HEK293T (cell line): ENCODE measurements around the gene ZNF594.
"Not testable (repeated sequence)": the region's sequence is repeated elsewhere in the genome, so short reads cannot be mapped to it uniquely, and the experiment has no call there.

Source experiments
- CTCF ChIA-PET: fragments of 350-600 bp; formaldehyde crosslinking; extraction: SDS; loops from one replicate; lab custom pipeline; 2021; ENCODE audit warnings: antibody characterized with exemption, inconsistent platforms; lab: Yijun Ruan, JAX
- POLR2A ChIA-PET: fragments of 350-600 bp; formaldehyde crosslinking; extraction: SDS; loops from one replicate; lab custom pipeline; 2020; ENCODE audit warnings: antibody characterized with exemption, inconsistent platforms; lab: Yijun Ruan, JAX
- DNase-seq: peaks from one replicate; pipeline ENCODE4 v3.0.0; 2012; ENCODE audit warnings: mixed read lengths; ENCODE audit errors: extremely low spot score
- ARNT ChIP-seq: fragments of 450-650 bp; IDR thresholded peaks from 2 replicates; pipeline ENCODE4 v1.6.1; 2017; ENCODE audit warnings: mild to moderate bottlenecking
- BHLHE40 ChIP-seq: fragments of 450-650 bp; IDR thresholded peaks from 2 replicates; pipeline ENCODE4 v1.6.1; 2016; ENCODE audit warnings: mild to moderate bottlenecking, moderate library complexity, borderline replicate concordance
- CTBP1 ChIP-seq: fragments of 450-650 bp; IDR thresholded peaks from 2 replicates; pipeline ENCODE4 v1.6.1; 2016; ENCODE audit warnings: borderline replicate concordance
- ELF4 ChIP-seq: fragments of 450-650 bp; IDR thresholded peaks from 2 replicates; pipeline ENCODE4 v1.6.1; 2017; ENCODE audit warnings: antibody characterized with exemption
- FOXA1 ChIP-seq: fragments of 450-650 bp; IDR thresholded peaks from 2 replicates; pipeline ENCODE4 v1.6.1; 2016; ENCODE audit warnings: mild to moderate bottlenecking
- FOXK2 ChIP-seq: fragments of 450-650 bp; IDR thresholded peaks from 2 replicates; pipeline ENCODE4 v1.6.1; 2016; ENCODE audit warnings: mild to moderate bottlenecking
- FOXM1 ChIP-seq: fragments of 450-650 bp; IDR thresholded peaks from 2 replicates; pipeline ENCODE4 v1.6.1; 2017; ENCODE audit warnings: mild to moderate bottlenecking, borderline replicate concordance
- HDGF ChIP-seq: fragments of 450-650 bp; IDR thresholded peaks from 2 replicates; pipeline ENCODE4 v1.6.1; 2017; ENCODE audit warnings: antibody characterized with exemption, borderline replicate concordance
- L3MBTL2 ChIP-seq: fragments of 450-650 bp; conservative IDR thresholded peaks from 2 replicates; pipeline ENCODE4 v1.6.1; 2016; ENCODE audit warnings: mild to moderate bottlenecking
- LEF1 ChIP-seq: fragments of 450-650 bp; IDR thresholded peaks from 2 replicates; pipeline ENCODE4 v1.6.1; 2017; ENCODE audit warnings: mild to moderate bottlenecking, borderline replicate concordance
- NFRKB ChIP-seq: fragments of 450-650 bp; IDR thresholded peaks from 2 replicates; pipeline ENCODE4 v1.6.1; 2016; ENCODE audit warnings: mild to moderate bottlenecking, moderate library complexity
- PKNOX1 ChIP-seq: fragments of 450-650 bp; IDR thresholded peaks from 2 replicates; pipeline ENCODE4 v1.6.1; 2016
- SP1 ChIP-seq: fragments of 450-650 bp; IDR thresholded peaks from 2 replicates; pipeline ENCODE4 v1.6.1; 2017
- SUZ12 ChIP-seq: fragments of 450-650 bp; IDR thresholded peaks from 2 replicates; pipeline ENCODE4 v1.6.1; 2016; ENCODE audit warnings: mild to moderate bottlenecking
- TARDBP ChIP-seq: fragments of 450-650 bp; IDR thresholded peaks from 2 replicates; pipeline ENCODE4 v1.6.1; 2016
- ZNF384 ChIP-seq: fragments of 450-650 bp; IDR thresholded peaks from 2 replicates; pipeline ENCODE4 v1.6.1; 2016

ZNF594 gene

DNA sequence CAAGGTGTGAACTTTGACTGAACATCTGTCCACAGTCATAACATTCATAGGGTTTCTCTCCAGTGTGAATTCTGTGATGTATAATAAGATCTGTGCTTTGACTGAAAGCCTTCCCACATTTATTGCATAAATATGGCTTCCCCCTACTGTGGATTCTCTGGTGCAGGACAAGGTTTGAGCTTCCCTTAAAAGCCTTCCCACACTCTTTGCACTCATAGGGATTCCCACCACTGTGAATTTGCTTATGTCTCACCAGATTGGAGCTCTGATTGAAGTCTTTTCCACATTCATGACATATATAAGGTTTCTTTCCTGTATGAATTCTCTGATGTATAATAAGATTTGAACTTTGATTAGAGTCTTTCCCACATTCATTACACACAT lies 8.3 kb downstream of the ZNF594 start:
- CTCF ChIA-PET = no interaction called here
- DNase-seq = no peak
- TF ChIP-seq ARNT = no peak
- TF ChIP-seq FOXK2 = no peak
- no peak for TF ChIP-seq NFRKB
- TF ChIP-seq TARDBP = no peak
- no peak for TF ChIP-seq FOXA1
- no peak for TF ChIP-seq FOXM1
- no peak for TF ChIP-seq ELF4
- TF ChIP-seq CTBP1 = no peak
- no peak for TF ChIP-seq LEF1
- TF ChIP-seq PKNOX1 = no peak
- POLR2A ChIA-PET = no interaction called here

- TF ChIP-seq FOXM1 (no peak), FOXA1 (no peak), NFRKB (no peak), ZNF384 (no peak), SP1 (no peak), PKNOX1 (no peak), TARDBP (no peak), CTBP1 (no peak), LEF1 (no peak)
- ChIA-PET CTCF (no interaction called here), POLR2A (interaction anchor here (0.7 kb wide), 1 partner anchor 9 kb away, joined by 3 read pairs; the partner anchor contains the start of gene ZNF594)
- DNase-seq = no peak
Measured at GRCh38 chr17:5182597-5183409, 8.9 kb downstream of the ZNF594 start.

GRCh38 chr17:5181509-5182305 lies 10.0 kb downstream of the ZNF594 start:
- ChIA-PET CTCF (no interaction called here), POLR2A (no interaction called here)
- no peak for DNase-seq
- peak; percentile 53 for TF ChIP-seq L3MBTL2
- no peak for TF ChIP-seq BHLHE40

DNA sequence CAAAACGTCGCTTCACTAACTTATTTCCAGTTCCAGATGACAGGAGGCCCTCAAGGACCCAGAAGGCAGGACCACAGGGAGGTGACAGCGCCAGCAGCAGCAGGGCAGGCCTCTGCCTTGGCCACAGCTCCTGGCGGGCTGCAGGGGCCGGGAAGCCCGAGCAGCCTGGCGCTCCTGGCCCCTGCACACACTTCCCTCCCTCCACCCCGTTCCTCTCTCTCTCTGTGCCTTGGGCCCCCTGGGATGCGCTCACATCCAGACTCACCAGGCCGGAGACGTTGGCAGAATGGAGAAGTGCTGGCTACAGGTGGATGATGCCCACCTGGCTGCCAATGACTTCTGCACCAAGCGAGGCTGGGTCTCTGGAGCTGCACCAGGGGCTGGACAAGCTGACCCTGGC lies 12.7 kb downstream of the ZNF594 start:
- ChIA-PET POLR2A (no interaction called here), CTCF (no interaction called here)
- TF ChIP-seq ZNF384 (no peak), FOXM1 (no peak), NFRKB (no peak), BHLHE40 (no peak), SP1 (no peak), CTBP1 (no peak), L3MBTL2 (no peak), HDGF (no peak), SUZ12 (no peak), PKNOX1 (no peak), ELF4 (no peak), TARDBP (no peak)
- DNase-seq = no peak

DNA sequence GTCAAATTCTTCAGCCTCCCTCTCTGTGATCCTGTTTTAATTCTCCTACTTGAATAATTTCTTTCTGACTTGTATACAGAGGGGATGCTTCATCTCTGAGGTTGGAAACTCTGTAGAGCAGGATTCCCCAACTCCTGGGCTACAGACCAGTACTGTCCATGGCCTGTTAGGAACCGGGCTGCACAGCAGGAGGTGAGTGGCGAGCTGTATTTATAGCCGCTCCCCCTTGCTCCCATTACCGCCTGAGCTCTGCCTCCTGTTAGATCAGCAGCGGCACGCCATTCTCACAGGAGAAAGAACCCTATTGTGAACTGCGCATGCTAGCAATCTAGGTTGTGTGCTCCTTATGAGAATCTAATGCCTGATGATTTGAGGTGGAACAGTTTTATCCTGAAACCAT lies 16.6 kb downstream of the ZNF594 start:
- POLR2A ChIA-PET, CTCF ChIA-PET, DNase-seq: not testable (repeated sequence)

GRCh38 chr17:5165791-5166564 lies 25.7 kb downstream of the ZNF594 start:
- CTCF ChIA-PET, POLR2A ChIA-PET, DNase-seq: not testable (repeated sequence)
